ENCODE measurements around the gene KAT2B. TPM values are rescaled to one million over a fixed set of nuclear protein-coding genes. Genes with fewer than 3 reads are reported as not detected.

The KAT2B gene
- total RNA-seq, 2 donors from 2014 or later: 8.5 to 25.9 TPM

- Histone ChIP-seq H3K4me1 (no peaks in the 10 kb centered on the region), H3K9me3 (no peaks in the 10 kb centered on the region), H3K27ac (no peak overlapping the region), H3K27me3 (no peaks in the 10 kb centered on the region), H3K9ac (ENCODE audit: low read depth in 2 of 2, low read length in 2 of 2) (no peak overlapping the region), H3K36me3 (no peaks in the 10 kb centered on the region), H3K4me3 (no peak overlapping the region)
- DNase-seq: no peak
- TF ChIP-seq, protein P1, sequence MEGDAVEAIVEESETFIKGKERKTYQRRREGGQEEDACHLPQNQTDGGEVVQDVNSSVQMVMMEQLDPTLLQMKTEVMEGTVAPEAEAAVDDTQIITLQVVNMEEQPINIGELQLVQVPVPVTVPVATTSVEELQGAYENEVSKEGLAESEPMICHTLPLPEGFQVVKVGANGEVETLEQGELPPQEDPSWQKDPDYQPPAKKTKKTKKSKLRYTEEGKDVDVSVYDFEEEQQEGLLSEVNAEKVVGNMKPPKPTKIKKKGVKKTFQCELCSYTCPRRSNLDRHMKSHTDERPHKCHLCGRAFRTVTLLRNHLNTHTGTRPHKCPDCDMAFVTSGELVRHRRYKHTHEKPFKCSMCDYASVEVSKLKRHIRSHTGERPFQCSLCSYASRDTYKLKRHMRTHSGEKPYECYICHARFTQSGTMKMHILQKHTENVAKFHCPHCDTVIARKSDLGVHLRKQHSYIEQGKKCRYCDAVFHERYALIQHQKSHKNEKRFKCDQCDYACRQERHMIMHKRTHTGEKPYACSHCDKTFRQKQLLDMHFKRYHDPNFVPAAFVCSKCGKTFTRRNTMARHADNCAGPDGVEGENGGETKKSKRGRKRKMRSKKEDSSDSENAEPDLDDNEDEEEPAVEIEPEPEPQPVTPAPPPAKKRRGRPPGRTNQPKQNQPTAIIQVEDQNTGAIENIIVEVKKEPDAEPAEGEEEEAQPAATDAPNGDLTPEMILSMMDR (IDR thresholded peaks at IDR 0.05): no peak
- intact Hi-C loops (cut with DNase I): no loop called here
These were observed 33.4 kb downstream of the KAT2B start for GRCh38 chr3:20073683-20074082.

DNA sequence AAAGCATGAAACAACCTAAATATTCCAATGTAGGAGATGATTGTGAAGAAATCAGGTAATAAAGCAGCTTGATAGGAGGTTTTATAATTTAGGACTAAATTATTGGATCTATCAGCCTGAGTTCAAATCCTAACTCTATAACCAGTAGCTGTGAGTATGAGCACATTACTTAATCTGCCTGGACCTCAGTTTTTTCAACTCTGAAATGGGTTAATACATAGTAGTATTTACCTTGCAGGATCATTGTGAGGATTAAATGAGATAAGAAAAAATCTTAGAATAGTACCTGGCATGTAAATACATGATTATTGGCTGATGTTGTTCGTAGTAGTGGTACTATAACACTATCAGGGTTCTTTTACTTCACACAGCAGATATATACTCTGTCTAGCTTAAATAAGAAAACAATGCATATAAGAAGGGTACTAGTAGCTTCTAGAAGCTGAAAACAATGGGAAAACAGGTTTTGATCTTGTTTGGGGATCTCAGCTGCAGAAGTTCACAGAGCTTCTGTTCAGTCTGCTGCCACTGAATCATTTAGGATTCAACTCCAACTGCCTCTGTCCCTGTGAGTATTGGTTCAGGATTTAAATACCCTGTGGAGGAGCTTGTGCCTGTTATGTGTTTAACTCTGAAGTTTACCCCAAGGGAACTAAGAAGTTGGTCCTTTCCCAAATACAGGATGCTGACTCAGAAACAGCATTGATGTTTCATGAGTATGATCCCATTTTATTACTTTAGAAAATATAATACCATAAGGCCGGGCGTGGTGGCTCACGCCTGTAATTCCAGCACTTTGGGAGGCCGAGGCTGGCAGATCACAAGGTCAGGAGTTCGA is 34.2 kb downstream of the KAT2B start:
- H3K27me3 ChIP-seq: no peaks in the 10 kb centered on the region
- DNase-seq: no peak
- no peaks in the 10 kb centered on the region for H3K4me1 ChIP-seq
- no peak overlapping the region for H3K9ac ChIP-seq (ENCODE audit: low read depth in 2 of 2, low read length in 2 of 2)
- intact Hi-C loops (cut with DNase I): no loop called here
- no peaks in the 10 kb centered on the region for H3K9me3 ChIP-seq
- no peaks in the 10 kb centered on the region for H3K36me3 ChIP-seq
- TF ChIP-seq, protein P1 (IDR thresholded peaks at IDR 0.05): no peak
- H3K4me3 ChIP-seq: no peak overlapping the region
- no peak overlapping the region for H3K27ac ChIP-seq

- Histone ChIP-seq H3K4me1 (no peaks in the 10 kb centered on the region), H3K27me3 (no peaks in the 10 kb centered on the region), H3K27ac (no peak overlapping the region), H3K9me3 (no peaks in the 10 kb centered on the region), H3K4me3 (no peak overlapping the region), H3K9ac (ENCODE audit: low read depth in 2 of 2, low read length in 2 of 2) (no peak overlapping the region), H3K36me3 (no peaks in the 10 kb centered on the region)
- DNase-seq: no peak
- intact Hi-C loops (cut with DNase I): no loop called here
- TF ChIP-seq, protein P1 (IDR thresholded peaks at IDR 0.05): no peak
These were observed 35.0 kb downstream of the KAT2B start for GRCh38 chr3:20075197-20075596.

- Histone ChIP-seq H3K36me3 (no peaks in the 10 kb centered on the region), H3K4me3 (no peak overlapping the region), H3K9me3 (no peaks in the 10 kb centered on the region), H3K27ac (no peak overlapping the region), H3K4me1 (no peaks in the 10 kb centered on the region), H3K27me3 (no peaks in the 10 kb centered on the region), H3K9ac (ENCODE audit: low read depth in 2 of 2, low read length in 2 of 2) (no peak overlapping the region)
- no peak for DNase-seq
- TF ChIP-seq, protein P1 (IDR thresholded peaks at IDR 0.05): no peak
- intact Hi-C loops (cut with DNase I): no loop called here
These were observed 36.2 kb downstream of the KAT2B start for GRCh38 chr3:20076296-20076997.

DNA sequence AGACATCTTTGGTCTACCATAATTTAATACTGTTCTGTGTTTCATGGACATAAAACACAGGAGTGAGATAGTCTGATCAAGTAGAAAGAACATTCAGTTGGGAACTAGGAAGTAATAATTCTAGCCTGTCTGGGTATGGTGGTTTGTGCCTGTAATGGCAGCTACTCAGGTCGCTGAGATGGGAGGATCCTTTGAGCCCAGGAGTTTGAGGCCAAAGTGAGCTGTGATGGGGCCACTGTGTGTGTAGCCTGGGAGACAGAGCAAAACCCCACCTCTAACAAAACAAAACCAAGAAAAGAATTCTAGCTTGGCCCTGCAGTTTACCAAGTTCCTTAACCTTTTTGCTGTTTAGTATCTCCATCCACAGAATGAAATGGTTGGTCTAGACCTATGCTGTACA is 36.8 kb downstream of the KAT2B start:
- H3K4me3 ChIP-seq: no peak overlapping the region
- H3K9ac ChIP-seq (ENCODE audit: low read depth in 2 of 2, low read length in 2 of 2): no peak overlapping the region
- no peak overlapping the region for H3K27ac ChIP-seq
- H3K27me3 ChIP-seq: no peaks in the 10 kb centered on the region
- no peak for DNase-seq
- no peaks in the 10 kb centered on the region for H3K36me3 ChIP-seq
- TF ChIP-seq, protein P1 (IDR thresholded peaks at IDR 0.05): no peak
- no peaks in the 10 kb centered on the region for H3K9me3 ChIP-seq
- intact Hi-C loops (cut with DNase I): no loop called here
- no peaks in the 10 kb centered on the region for H3K4me1 ChIP-seq
